Limb (tissue), 2 donors: ENCODE data around the gene TARBP2.
"Not testable (repeated sequence)": the region's sequence is repeated elsewhere in the genome, so short reads cannot be mapped to it uniquely, and the experiment has no call there.

Experiments
- DNase-seq, 2 donors: peaks; one replicate each; pipeline ENCODE4 v3.0.0-alpha.2; 2016; ENCODE audit errors: extremely low spot score in 2 of 2

TARBP2 gene

DNA sequence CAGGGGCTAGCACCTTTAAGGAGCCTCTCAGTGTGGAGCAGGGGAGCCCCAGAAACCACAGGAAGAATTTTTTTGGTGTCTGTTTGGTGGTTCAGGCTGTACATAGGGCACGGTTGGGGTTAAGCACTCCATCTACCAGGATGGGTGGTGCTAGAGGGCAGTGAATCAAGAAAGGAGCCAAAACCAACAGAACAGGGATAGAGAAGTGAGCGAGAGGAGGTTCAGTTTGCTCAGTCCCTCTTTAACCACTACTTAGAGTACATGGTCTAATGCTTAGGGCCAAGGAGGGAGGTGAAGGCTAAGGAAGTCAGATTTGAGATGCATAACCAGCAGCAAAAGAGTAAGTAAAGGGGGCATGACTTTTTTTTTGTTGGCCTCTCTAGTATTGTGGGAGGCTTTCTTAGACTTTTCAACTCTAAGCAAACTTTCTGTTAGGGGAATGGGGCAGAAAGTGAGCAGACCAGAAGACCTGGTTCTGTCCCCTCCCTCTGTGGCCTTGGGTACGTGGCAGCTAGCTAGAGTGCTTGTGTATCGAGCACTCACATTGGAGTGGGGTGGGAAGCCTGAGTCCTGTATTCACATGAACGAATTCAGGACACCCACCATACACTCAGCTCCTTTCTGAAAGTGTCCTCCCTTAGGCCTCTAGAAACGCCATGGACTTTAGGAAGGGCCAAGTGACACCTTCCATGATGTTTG, 12.8 kb downstream of the TARBP2 start:
- DNase-seq = no peak

GRCh38 chr12:53514628-53515290, 13.7 kb downstream of the TARBP2 start:
- DNase-seq = no peak

GRCh38 chr12:53515291-53515680, 14.2 kb downstream of the TARBP2 start:
- DNase-seq = no peak

DNA sequence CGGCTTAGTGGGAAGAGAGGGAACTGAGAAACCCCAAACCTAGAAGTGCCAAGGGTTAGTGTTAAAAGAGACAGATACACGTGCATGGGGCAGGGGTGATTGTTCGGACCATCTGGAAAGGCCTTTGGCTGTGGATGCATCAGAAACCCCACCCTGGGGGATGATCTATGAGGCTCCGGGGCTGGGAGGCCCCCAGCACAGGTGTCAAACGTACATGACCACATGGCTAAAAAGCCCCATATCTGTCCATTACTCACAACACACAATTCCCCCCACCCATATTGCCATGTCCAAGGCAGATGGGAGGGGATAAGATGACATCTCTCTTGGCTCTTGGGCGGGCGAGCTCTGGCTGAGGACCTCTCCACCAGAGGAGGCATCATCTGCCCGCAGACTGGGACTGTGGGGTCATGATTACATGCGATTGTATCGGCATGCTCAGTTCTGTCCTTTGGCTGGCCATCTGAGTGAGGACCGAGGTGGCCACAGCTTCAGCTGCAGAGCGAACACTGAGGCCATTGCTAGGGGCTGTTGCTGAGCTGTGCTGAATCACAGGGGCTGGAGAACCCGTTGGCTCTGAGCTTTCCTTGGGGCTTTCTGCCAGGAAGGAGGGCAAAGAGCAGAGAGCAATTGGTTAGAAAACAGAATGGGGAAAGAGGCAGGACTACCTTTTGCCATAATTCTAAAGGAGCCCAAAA, 15.8 kb downstream of the TARBP2 start:
- DNase-seq = no peak

DNA sequence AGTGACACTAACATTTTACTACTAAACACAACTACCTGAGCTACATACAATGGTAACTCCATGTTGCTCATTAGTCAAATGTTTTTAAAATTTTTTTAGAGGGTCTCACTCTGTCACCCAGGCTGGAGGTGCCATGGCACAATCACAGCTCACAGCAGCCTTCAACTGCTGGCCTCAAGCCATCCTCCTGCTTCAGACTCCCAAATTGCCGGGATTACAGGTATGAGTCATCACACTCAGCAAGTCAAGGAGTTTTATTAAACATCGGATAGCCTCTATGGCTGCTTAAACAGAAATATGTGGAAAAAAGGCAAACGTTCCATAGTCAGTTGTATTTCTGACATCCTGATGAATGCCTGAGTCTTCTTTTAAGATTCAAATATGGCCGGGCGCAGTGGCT, 17.3 kb downstream of the TARBP2 start:
- no peak for DNase-seq

GRCh38 chr12:53523131-53523530, 22.0 kb downstream of the TARBP2 start:
- DNase-seq = no peak

GRCh38 chr12:53524476-53524875, 23.4 kb downstream of the TARBP2 start:
- no peak for DNase-seq

DNA sequence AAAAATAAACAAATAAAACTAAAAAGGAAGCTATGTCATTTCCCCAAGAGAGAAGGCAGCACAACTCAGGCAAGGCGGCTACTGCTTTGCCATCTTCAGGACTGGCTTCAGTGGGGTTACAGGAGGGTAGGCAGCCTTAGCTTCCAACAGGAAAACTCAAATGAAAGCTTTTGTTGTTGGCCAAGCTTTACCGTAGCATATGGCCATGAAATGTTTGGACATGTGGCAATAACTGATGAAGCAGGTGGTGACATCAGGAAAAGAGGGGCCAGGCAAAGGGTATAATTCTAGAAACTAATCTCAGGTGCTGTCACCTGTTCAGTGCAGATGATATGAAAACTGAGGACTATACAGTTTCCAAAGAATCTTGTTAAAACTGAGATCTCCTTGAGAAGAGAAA, 29.0 kb downstream of the TARBP2 start:
- no peak for DNase-seq

GRCh38 chr12:53530920-53531319, 29.8 kb downstream of the TARBP2 start:
- no peak for DNase-seq

GRCh38 chr12:53532021-53532420, 30.9 kb downstream of the TARBP2 start:
- no peak for DNase-seq

- DNase-seq = no peak
Observed at GRCh38 chr12:53532524-53533445, 31.7 kb downstream of the TARBP2 start.

DNA sequence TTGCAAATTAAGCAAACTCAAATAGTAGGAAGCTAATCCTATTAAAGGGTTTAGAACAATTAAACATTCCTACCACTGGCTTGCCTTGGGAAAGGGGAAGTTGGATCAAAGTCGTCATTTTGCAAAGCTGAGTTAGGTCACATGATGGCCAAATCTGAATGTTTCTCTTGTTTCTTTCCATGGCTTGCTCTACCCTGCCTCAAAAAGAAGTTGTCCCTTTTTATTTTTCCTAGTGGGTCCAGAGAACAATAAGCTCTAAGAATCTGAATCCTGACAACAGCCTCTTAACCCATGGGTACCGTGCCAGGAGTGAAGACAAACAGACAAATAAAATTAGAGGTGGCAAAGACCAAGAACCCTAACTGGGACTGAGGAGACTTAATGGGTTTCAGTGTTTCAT, 32.4 kb downstream of the TARBP2 start:
- DNase-seq = no peak

GRCh38 chr12:53536962-53537361, 35.9 kb downstream of the TARBP2 start:
- DNase-seq = no peak

DNA sequence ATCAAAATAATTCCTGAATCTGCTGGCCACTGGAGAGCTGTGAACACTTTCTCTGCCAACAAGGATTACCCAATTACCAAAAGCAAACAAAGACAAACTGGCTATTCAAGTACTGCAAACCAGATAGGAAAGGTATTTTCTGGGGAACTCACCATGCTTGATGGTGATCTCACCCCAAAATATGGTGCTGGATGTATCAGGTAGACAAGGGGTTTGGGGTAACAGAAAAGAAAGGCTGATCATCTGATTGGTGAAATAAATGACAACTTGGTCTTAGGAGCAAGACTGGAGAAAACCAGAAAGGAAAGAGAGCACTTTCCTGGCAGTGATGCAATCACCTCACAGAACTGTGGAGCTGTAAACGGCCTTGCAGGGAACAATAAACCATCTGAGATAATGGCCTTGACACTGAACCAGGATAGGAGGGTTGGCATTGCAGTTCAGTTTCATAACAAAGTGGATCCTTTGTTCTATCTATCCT, 37.2 kb downstream of the TARBP2 start:
- no peak for DNase-seq

GRCh38 chr12:53539526-53539925, 38.4 kb downstream of the TARBP2 start:
- no peak for DNase-seq

DNA sequence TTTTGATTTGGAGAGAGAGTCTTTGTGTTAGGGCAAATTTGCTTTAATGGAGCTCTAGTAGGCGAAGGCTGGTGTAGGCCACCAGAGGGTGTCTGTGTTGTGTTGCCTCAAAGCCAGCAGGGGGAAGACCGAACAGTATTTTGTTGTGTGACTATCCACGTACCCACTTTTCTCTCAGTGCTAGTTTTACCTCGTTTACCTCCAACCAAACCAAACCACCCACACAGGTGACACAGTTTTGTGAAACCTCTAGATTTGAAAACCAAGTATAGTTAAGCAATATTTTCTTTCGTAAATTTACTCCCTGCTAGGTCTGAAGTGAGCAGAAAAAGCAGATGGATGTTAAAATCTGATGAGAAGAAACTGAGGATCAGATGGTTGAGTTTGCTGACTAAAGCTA, 42.5 kb downstream of the TARBP2 start:
- DNase-seq = peak; percentile 69 to 71

DNA sequence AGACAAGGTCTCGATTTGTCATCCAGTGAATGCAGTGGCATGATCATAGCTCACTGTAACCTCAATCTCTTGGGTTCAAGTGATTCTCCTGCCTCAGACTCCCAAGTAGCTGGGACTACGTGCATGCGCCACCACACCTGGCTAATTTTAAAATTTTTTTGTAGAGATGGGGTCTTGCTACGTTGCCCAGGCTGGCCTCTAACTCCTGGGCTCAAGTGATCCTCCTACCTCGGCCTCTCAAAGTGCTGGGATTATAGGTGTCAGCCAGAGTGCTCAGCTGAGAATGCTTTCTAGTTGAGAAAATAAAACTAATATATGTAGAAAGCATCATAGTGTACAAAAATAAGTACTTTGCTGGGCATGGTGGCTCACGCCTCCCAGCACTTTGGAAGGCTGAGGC, 47.3 kb downstream of the TARBP2 start:
- DNase-seq = not testable (repeated sequence)

GRCh38 chr12:53550131-53550530, 49.0 kb downstream of the TARBP2 start:
- not testable (repeated sequence) for DNase-seq

GRCh38 chr12:53550595-53550994, 49.5 kb downstream of the TARBP2 start:
- DNase-seq = no peak

GRCh38 chr12:53551889-53552291, 50.8 kb downstream of the TARBP2 start:
- DNase-seq = no peak
